GM13976 (cell line): ENCODE data around the gene FHIP1A.

Experiments
- DNase-seq: peaks from one replicate; pipeline ENCODE4 v3.0.0; 2012; ENCODE audit warnings: low spot score
- CTCF ChIP-seq: IDR thresholded peaks from 2 replicates; pipeline ENCODE4 v1.5.1; 2012; ENCODE audit warnings: borderline replicate concordance, mild to moderate bottlenecking; ENCODE audit not compliant: insufficient read depth; ENCODE audit errors: extremely low read depth, missing control alignments, control extremely low read depth
- in situ Hi-C: fragments of 300-500 bp; cut with MboI; formaldehyde crosslinking; loops from one replicate; pipeline ENCODE4 v1.12.0; 2022; ENCODE audit warnings: low sequenced_read_pairs, mixed read lengths, inconsistent platforms; ENCODE audit not compliant: unreplicated experiment

FHIP1A gene

GRCh38 chr4:151443752-151444151 is 34.8 kb downstream of the FHIP1A start:
- no peak for DNase-seq
- no peak for TF ChIP-seq CTCF
- in situ Hi-C loops = no loop called here

- DNase-seq = no peak
- in situ Hi-C loops = no loop called here
- TF ChIP-seq CTCF = no peak
Observed at GRCh38 chr4:151446208-151446607, 37.2 kb downstream of the FHIP1A start.

- no peak for DNase-seq
- no peak for TF ChIP-seq CTCF
- in situ Hi-C loops = no loop called here
Observed at GRCh38 chr4:151454513-151454912, 45.5 kb downstream of the FHIP1A start.

- in situ Hi-C loops = no loop called here
- no peak for DNase-seq
- TF ChIP-seq CTCF = no peak
Observed at GRCh38 chr4:151455212-151455611, 46.2 kb downstream of the FHIP1A start.

GRCh38 chr4:151458148-151458547 is 49.2 kb downstream of the FHIP1A start:
- in situ Hi-C loops = no loop called here
- no peak for TF ChIP-seq CTCF
- DNase-seq = no peak
